ENCODE measurements around the gene ZNF230.

Gene ZNF230

GRCh38 chr19:44002566-44003460 is at the start of gene ZNF230:
Gene ZNF230 (plus strand): TSS chr19:44002957. CDS start chr19:44007079, 4,122 bp downstream.
- DNase-seq (ENCODE audit: low read depth, low spot score), result peak; percentile 92

DNA sequence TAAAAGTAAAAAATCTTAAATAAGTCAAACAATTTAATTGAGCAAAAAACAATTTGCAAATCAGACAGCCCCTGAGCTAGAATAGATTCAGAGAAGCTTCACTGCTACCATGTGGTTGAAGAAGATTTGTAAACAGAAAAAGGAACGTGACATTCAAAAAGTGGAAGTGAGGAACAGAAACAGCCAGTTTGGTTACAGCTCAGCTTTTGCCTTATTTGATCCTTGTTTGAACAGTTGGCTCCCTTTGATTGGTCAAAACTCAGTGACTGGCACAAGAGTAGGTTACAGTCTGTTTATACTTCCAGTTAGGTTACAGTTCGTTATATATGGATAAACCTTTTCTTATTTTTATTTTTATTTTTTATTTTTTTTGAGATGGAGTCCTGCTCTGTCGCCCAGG is 45.9 kb upstream of the ZNF230 start:
- no peak for DNase-seq (ENCODE audit: low read depth, low spot score)

DNA sequence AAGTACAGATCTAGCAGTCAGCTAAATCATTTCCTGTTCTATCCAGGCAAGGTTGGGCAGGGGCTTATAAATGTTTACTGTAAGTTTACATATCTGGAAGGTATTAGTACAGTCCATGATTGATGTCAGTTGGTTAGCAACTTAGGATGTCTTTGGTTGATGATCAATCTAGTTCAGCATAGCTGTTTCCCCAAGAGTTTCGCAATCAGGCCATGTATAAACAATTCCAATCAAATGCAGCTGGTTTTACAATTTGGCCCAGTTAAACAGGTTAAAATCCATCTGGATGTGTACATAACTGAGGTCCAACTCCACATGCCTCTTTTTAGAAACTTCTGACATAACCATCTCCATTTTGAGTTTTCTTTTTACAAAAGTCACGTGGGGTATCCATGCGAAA is 44.9 kb upstream of the ZNF230 start:
- no peak for DNase-seq (ENCODE audit: low read depth, low spot score)

- no peak for DNase-seq (ENCODE audit: low read depth, low spot score)
Measured at GRCh38 chr19:43960411-43960810, 42.3 kb upstream of the ZNF230 start.

- no peak for DNase-seq (ENCODE audit: low read depth, low spot score)
Measured at GRCh38 chr19:43966079-43966694, 36.6 kb upstream of the ZNF230 start.

DNA sequence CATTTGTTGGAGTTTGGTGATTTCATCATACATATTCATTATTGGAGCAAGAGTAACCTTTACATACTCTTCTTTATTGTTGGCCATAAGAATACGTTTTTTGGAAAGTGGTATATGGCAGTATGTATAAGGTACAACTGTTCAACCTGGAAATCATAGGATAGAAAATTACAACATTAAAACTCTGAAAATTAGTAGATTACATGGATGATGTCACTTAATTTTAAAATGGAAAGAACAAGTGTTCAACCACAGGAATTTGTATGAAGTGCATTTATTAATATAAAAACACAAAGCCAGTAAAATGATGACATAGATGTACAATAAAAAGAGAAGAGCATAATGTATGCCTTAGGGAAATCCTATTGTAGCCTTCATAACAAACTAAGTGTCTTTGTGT is 26.0 kb upstream of the ZNF230 start:
- DNase-seq (ENCODE audit: low read depth, low spot score), result no peak

GRCh38 chr19:43983544-43983911 is 19.2 kb upstream of the ZNF230 start:
- no peak for DNase-seq (ENCODE audit: low read depth, low spot score)

- DNase-seq (ENCODE audit: low read depth, low spot score), result peak; percentile 97
Measured at GRCh38 chr19:43983912-43984686, 18.7 kb upstream of the ZNF230 start, which contains the start of gene ZNF155. Gene ZNF155 (plus strand): TSS chr19:43984188. CDS start chr19:43988544, 4,356 bp downstream.

DNA sequence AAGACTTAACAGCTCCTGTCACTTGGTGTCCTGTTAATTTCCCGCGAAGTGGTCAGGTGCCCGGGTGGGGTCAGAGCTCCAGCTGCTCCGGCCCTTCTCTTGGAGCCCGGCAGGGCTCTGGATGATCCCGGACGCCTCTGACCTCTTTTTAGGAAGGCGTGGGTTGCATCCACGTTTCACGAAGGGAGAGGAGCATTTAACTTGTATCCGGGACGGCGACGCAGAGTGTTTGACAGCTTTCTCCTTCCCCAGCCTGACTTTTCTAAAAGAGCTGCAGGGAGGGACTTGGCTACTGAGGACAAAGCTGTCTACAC is 18.1 kb upstream of the ZNF230 start:
- DNase-seq (ENCODE audit: low read depth, low spot score), result peak; percentile 24

DNA sequence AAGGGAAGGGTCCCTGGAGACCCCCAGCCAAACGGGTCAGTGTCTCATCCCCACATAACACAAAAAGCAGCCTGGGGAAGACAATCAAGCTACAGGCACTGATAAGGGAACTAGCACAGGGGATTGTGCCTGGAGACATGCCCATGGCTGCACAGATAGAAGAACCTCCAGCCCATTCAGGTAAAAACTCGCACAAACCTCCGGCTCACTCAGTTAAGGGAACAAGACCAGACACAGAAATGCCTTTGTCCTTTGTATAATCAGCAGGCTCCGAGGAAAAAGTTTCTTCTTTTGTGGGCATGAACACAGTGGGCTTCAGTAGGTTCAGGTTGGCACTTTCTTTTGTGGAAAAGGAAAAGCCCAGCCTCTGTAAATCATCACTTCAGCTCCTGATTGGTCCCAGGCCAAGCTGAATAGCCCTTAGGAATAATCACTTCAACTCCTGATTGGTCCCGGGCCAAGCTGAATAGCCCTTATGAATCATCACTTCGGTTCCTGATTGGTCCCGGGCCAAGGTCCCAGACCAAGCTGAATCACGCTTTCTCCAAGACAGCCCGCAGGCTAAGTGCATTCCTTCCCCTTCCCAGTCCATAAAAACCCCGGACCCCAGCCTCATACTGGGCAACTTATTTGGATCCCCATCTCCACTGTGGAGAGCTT is 5.0 kb upstream of the ZNF230 start:
- peak; percentile 3 for DNase-seq (ENCODE audit: low read depth, low spot score)

GRCh38 chr19:44002212-44002565 is 568 bp upstream of the ZNF230 start:
- DNase-seq (ENCODE audit: low read depth, low spot score), result no peak

GRCh38 chr19:44003461-44004009 is 778 bp downstream of the ZNF230 start:
- DNase-seq (ENCODE audit: low read depth, low spot score), result peak; percentile 6

- DNase-seq (ENCODE audit: low read depth, low spot score), result no peak
Measured at GRCh38 chr19:44005973-44006372, 3.2 kb downstream of the ZNF230 start.

- no peak for DNase-seq (ENCODE audit: low read depth, low spot score)
Measured at GRCh38 chr19:44007473-44007872, 4.7 kb downstream of the ZNF230 start.

DNA sequence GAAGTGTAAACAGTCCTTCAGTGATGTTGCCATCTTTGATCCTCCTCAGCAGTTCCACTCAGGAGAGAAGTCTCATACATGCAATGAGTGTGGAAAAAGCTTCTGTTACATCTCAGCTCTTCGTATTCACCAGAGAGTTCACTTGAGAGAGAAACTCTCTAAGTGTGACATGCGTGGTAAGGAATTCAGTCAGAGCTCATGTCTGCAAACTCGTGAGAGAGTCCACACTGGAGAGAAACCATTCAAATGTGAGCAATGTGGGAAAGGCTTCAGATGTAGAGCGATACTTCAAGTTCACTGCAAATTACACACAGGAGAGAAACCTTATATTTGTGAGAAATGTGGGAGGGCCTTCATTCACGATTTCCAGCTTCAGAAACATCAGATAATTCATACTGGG is 7.7 kb downstream of the ZNF230 start:
- DNase-seq (ENCODE audit: low read depth, low spot score), result no peak

DNA sequence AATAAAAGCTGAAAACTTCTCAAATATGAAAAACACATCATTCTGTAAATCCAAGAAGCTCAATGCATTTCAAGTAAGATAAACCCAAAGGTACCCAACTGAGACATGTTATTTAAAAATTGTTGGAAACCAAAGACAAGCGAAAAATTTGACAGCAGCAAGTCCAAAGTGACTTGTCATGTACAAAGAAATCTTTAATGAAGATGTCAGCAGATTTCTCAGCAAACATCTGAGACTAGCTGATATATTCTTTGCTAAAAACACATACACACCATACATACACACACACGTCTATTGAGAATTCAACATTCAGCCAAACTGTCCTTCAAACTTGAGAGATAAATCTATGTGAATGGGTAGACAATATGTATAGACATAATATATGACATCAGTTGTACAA is 16.7 kb downstream of the ZNF230 start:
- DNase-seq (ENCODE audit: low read depth, low spot score), result no peak

- no peak for DNase-seq (ENCODE audit: low read depth, low spot score)
Measured at GRCh38 chr19:44021221-44021620, 18.5 kb downstream of the ZNF230 start.

DNA sequence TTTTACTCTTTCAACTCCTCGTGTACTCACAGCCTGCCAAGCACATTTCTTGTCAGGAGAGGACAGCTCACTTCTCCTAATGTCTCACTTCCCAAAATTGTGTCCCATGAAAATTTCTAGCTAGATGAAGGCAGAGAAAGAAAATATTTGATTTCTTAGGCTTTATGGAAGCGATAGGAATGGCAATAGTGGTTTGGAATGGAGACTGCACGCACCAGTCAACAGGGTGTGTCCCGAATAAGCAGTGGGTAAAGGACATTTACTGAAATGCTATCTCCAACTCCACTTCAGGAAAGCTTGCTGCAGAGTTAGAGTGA is 22.1 kb downstream of the ZNF230 start:
- no peak for DNase-seq (ENCODE audit: low read depth, low spot score)

- peak; percentile 74 for DNase-seq (ENCODE audit: low read depth, low spot score)
Measured at GRCh38 chr19:44025217-44025936, 22.6 kb downstream of the ZNF230 start, which contains the start of gene ZNF222. Gene ZNF222 (plus strand): TSS chr19:44025379. CDS start chr19:44025437, 58 bp downstream.

GRCh38 chr19:44026622-44027021 is 23.9 kb downstream of the ZNF230 start:
- DNase-seq (ENCODE audit: low read depth, low spot score), result no peak

- no peak for DNase-seq (ENCODE audit: low read depth, low spot score)
Measured at GRCh38 chr19:44032001-44032610, 29.3 kb downstream of the ZNF230 start.

All from ELF-1 (cell line).